Astrocyte of the cerebellum (primary cell): ENCODE results near the gene USP35.

Experiments
- DNase-seq: peaks from one replicate; pipeline ENCODE4 v3.0.0-alpha.2; 2011; ENCODE audit warnings: low read depth
- H3K4me3 ChIP-seq: 2 replicates; pipeline ENCODE4 v1.5.1; 2011; ENCODE audit warnings: mild to moderate bottlenecking, low read depth, low read length, moderate library complexity
- CTCF ChIP-seq: IDR thresholded peaks from 2 replicates; pipeline ENCODE4 v1.5.1; 2012; ENCODE audit warnings: low read length, low read depth, moderate library complexity, mild to moderate bottlenecking; ENCODE audit errors: missing control alignments
- in situ Hi-C: cut with HindIII; loops from 2 replicates; pipeline ENCODE4 v1.10.0; 2017; ENCODE audit warnings: low sequenced_read_pairs

The USP35 gene

DNA sequence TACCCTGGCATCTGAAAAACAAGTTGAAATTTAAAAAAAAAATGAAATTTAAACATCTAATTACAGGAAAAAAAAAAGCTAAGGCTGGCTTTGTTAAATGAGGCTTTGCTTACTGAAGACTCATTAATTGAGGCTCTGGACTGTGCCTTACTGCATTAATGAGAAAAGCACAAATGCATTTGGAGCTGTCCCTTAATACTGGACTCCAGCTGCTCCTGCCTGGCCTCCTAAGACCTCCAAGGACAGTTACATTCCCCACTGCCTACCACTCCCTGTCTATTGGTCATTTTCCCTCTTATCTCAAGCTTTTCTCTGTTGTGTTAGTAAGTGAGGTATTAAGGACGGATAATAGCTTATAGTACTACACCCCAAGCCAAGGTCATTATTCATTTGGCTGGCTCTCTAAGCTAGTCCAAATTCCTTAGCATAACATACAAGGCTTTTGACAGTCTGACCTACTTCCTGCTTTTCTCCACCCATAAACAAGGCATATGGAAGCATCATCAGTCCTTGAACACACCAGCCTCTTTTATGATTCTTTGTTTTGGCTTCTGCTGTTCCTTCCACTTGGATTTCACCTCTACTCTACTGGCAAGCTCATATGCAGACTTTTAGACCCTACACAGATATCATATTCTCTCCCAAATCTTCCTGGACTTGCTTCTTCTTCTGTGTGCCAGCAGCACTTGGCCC is 62.5 kb downstream of the USP35 start:
- in situ Hi-C loops, result no loop called here
- no peak for DNase-seq
- TF ChIP-seq CTCF, result no peak
- no peak overlapping the region for H3K4me3 ChIP-seq

DNA sequence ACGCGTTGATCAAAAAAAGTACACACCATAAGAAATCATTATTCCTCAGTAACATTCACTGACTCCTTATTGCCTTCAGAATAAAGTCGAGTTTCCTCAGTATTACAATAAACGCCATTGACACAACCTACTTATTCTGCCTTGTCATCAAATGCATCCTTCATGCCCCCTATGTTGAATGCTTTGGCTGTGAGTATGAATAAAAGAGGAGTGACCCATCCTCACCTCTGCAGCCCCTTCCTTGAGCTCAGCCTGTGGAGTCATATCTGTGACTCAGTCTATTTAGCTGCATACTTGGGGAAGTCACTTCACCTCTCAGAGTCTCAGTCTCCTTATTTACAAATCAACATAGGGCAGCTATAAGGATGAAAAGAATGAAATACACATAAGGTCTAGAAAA is 65.1 kb downstream of the USP35 start:
- no peak for DNase-seq
- no peak for TF ChIP-seq CTCF
- H3K4me3 ChIP-seq, result no peak overlapping the region
- in situ Hi-C loops, result no loop called here

DNA sequence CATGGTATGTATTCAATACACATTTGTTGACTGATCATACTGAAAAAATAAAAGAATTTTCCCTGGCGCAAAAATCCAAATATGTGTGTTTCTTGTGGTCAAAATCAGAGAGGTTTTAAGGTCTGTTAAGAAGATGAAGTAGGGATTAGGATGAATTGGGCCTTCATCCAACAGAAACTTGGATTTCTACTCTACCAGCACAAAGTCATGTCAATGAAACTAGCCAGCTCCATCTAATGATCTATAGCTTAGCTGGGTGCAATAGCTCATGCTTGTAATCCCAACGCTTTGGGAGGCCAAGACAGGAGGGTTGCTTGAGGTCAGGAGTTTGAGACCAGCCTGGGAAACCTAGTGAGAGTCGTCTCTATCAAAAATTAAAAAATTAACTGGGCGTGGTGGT is 65.5 kb downstream of the USP35 start:
- no peak for DNase-seq
- H3K4me3 ChIP-seq, result no peak overlapping the region
- in situ Hi-C loops, result no loop called here
- TF ChIP-seq CTCF, result no peak

- no peak for TF ChIP-seq CTCF
- in situ Hi-C loops, result no loop called here
- no peak overlapping the region for H3K4me3 ChIP-seq
- no peak for DNase-seq
Observed at GRCh38 chr11:78255919-78256318, 67.2 kb downstream of the USP35 start.

DNA sequence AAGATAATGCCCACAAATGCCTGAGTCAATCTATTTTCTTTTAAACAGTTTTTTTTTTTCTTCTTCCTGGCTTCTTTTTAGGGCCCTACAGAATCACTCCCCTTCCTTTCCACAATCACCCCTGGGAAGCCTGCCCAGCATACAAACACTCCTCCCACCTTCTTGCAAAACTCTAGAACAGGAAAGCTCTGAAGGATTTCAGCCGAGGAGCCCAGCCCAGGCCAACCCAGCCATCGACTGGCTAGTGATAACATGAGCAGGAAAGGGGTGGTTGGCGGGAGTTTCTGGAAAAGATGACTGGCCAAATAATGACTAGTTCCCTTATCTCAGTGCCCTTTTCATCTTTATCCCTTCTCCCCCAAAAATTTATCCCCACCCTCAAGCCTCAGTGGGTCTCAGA is 68.2 kb downstream of the USP35 start:
- TF ChIP-seq CTCF, result no peak
- in situ Hi-C loops, result no loop called here
- no peak overlapping the region for H3K4me3 ChIP-seq
- peak; percentile 35 for DNase-seq

GRCh38 chr11:78257654-78258053 is 68.9 kb downstream of the USP35 start:
- in situ Hi-C loops, result no loop called here
- DNase-seq, result no peak
- H3K4me3 ChIP-seq, result no peak overlapping the region
- TF ChIP-seq CTCF, result no peak
